Stimulated activated CD8-positive, alpha-beta memory T cell treated with anti-CD3 and anti-CD28 coated beads, Interleukin-7, amount 100 ng/mL, for 4 hours (primary cell): Measurements from ENCODE around the gene VCP.

Source experiments
- DNase-seq, 2 donors: peaks; one replicate each; pipeline ENCODE4 v3.0.0-alpha.2; 2020; ENCODE audit warnings: low read depth in 2 of 2

VCP gene

DNA sequence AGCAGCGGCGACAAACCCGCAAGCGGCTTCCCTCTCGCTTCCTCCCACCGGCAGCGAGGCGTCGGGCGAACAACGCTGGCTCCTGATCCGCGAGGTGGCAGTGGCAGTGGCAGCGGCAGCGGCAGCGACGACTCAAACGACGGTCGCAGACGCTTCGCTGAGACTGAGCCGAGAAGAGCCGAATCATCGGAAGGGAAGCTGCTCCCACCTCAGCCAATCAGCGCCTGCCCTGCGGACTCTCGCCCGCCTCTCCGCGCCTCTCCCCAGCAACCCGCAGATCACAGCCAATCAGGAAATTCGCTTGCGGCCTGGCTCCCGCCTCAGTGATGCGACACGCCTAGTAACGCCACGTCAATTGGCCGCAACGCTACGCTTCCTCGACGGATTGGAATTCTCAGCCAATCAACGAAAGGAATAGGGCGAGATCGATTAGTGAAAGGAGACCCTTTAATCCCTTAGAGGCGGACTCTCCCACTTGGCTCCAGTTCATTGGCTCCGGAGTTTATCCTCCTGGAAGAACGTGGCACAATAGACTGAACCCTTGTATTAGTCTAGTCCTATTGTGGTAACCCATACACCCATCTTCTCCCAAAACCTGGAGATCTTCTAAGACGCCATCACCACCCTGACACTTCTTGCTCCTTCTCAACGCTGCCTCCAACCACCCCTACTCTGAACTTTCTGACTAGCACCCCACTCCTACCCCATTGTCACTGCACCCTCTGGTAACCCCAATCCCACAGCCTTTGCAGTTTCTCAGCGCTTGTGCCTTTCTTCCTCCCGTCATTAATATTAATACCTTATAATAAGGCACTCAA is at the start of gene VCP:
Gene VCP (minus strand): TSS at position 165 of the 818 bp plus-strand sequence. CDS start 272 bp downstream, outside the sequence.
- DNase-seq, result peak; percentile 95 to 97

DNA sequence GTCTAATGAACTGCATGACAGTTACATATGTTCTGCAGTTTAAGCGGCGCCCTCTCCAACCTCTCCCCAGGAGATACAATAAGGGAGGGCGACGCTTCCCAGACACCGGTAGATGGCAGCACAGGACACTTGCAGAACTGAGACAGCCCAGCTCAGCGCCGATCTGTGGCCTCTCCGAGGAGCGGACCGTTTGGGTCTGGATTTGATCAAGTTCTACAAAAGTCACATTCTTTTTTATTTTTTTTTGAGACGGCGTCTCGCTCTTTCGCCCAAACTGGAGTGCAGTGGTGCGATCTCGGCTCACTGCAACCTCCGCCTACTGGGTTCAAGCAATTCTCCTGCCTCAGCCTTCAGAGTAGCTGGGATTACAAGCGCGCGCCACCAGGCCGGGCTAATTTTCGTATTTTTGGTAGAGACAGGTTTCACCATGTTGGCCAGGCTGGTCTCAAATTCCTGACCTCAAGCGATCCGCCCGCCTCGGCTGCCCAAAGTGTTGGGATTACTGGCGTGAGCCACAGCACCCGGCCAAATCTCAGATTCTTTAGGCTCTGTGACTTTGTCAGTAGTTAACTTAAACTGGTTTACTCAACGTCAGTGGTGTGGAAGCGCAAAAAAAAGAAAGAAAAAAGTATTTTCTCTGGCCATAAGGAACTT is 44.6 kb upstream of the VCP start:
- peak; percentile 76 to 82 for DNase-seq

DNA sequence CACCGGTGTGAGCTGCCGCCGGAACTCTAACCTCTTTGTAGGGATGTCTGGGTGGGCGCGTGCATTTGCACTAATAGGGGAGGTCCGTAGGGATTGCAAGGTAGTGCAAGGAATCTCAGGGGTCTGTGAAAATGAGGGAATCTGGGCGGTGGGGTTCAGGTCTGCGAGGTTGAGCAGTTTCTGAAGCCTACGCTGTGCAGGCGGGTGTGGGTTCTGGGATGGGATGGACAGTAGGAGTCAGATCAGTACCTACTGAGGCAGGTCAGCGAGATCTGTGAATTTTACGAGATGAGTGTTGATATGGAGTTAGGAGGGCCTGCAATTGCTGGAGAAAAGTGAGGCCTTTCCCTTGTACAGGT is 44.1 kb upstream of the VCP start:
- DNase-seq, result no peak

DNA sequence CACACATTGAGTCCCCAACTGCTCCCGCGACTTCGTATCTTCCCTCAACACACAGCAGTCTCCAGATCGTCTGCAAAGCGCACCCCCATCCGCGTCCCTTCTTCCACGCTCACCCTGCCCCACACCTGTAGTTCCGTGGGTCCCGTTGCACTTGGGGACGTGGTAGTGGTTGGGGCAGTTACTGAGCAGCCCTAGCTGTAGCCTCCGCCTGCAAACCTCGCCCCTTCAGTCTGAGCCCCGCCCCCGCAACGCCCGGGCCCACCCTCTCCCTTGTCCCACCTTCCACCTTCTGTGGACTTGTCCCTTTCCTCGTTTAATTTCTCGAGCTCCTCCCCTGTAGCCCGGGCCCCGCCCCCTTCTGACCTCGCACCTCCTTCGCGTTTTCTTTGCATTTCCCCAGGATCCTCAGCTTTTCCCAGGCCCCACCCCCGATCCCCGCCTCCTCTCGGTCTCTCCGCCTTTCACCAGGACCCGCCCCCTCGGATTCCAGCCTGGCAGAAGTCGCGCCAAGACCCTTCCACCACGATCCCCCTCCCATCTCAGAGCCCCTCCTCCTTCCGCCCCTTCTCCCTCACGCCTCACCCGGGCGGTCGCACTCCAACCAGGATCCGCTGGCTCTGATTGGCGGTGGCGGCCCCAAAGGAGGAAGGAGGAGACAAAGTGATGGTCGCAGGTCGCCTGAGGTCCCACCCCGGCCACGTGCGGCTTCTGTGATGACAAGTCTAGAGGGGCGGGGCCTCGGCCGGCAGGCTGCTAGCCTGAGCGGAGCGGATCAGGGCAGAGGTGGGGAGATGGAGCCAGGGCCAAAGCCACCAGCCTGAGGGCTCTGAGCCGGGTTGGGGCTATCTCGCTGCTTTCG is 43.5 kb upstream of the VCP start, which contains the start of gene ATOSB:
Gene ATOSB (minus strand): TSS at position 183 of the 859 bp plus-strand sequence. CDS start 7,588 bp downstream, outside the sequence.
- peak; percentile 85 to 90 for DNase-seq

DNA sequence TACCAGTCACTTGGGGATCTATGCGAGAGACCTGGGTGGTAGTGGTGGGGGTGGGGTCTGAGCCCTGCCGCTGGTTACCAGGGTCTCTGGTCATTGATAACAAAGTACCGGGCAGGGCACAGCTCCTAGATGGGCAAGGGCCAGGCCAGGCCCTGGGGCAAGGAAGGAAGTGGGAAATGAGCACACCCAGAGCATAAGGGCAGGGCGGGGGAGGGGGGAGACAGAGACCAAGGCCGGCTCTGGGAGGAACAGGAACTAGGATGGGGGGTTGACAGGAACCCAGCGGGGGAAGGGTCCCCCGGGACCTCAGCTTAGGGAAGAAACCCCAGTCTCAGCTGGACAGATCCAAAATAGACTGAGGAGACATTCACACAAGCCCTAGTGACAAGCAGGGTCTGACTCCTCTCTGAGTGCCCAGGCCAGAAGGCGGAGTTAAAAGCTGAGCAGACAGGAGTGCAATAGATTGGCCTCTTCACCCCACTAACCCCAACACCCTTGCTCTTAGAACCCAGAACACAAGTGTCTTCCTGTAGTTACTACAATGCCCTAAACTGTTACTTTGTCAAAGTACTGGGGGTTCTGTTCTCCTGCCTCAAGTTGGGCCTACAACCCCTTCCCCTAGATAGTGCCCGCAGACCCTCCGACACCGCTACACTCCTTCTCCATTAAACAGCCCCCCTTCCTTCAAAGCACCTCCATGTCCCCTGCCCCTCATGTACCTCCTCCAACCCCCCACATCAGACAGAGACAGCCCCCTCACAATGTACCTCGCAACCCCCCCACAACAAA is 42.6 kb upstream of the VCP start:
- DNase-seq, result peak in 1 of 2 donors; percentile 19

DNA sequence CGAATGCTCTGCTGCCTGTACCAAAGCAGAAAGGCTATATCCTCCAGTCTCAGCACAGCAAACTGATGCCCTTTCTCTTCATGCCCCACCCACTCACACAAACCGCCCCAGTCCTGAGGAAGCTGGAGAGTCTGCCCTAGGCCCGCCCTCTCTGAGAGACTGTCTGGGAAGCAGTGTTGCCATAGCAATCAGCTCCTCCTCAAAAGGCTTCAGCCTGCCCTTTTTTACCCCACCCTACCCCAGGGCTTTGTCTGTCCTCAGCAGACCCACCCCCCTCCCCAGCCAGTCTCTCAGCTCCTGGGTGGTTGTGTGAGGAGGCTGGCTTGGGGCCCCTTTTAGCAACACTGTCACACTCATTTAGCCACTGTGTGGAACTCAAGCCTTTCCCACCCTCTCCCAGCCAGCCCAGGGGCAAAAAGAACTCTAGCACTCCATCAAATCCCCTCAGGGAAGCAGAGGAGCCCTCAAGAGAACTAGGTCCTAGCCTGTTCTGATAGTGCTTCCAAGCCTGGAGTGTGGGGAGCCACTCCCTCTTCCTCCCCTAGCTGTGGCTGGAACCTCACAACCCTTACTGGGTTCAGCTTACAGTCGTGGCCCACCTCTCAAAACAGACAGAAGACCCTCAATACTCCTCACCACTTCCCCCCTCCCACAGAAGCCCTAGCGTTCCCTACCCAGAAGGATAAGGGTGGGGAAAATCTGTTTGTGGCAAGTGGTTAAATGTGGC is 41.9 kb upstream of the VCP start:
- DNase-seq, result peak; percentile 44 to 56

DNA sequence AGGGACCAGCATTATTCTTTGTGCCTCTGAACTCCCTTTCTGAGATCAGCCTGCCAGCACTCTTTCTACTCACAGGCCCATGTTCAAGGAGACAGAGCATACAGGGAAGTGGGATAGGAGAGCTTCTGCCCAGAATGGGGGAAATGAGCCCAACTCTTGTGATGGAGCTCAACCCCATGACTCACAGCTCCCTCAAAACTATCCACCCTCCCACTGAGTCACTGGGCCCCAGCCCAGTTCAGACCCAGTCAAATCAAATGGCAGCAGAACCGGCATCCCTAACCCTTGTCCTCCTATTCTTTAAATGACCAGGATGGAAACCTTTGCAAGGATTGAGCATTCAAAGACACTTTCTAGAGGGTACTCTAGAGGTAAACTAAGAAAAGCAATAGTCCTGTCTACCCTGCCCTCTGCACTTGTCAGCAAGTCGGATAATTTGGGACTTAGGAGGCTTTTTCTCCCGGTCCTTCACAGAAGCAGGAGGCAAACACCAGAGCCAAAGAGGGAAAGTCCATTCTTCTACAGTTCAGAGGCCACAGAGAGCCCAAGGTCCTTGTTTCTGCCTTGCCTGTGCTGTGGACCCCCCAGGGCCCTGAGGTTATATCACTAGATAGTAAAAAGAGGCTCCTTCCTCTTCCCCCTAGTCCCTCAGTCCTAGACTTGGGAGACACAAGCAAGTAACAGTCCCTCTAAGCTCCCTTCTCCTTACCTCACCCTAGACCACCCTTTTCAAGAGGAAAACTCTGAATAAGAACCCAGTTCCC is 40.0 kb upstream of the VCP start:
- DNase-seq, result no peak

DNA sequence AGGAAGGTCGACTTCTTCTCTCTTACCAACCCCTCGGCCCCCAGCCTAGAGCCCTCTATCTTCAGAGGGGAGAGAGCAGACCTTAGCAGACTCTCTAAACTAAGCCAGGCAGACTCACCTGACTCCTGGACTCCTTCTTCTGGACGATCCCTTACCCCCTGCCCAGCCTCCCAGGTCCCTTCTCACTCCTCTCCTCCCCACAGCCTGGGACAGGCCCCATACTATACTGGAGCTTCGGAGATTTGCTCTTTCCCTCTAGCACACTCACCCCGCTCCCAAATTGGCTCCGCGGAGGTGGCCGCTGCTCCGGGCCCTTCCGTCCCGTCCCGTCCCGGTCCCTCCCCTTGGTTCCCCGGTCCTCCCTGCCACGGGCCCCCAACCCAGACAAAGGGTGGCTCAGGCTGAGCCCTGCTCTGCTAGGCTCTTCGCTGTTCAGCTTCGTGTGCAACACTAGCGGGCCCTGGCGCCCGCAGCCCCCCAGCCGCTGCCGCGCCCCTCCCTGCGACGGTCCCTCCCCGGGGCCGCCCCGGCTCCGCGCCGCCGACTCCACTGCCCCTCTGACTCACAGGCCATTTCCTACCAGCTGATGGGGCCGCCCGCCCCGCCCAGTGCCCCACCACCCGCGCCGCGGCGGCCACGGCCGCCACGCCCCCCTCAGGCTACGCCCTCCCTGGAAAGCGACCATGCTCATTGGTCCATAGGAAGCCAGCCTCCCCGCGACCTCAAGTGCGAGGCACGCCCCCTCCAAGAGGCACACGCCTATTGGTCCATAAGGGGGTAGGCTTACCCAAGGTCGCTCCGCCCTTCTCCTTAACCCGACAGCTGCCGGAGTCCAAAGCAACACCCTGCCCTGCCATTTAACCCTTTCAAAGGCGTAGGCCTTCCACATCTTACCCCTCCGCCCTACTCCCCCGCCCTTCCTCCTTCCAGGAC is 38.8 kb upstream of the VCP start:
- peak; percentile 93 to 94 for DNase-seq

DNA sequence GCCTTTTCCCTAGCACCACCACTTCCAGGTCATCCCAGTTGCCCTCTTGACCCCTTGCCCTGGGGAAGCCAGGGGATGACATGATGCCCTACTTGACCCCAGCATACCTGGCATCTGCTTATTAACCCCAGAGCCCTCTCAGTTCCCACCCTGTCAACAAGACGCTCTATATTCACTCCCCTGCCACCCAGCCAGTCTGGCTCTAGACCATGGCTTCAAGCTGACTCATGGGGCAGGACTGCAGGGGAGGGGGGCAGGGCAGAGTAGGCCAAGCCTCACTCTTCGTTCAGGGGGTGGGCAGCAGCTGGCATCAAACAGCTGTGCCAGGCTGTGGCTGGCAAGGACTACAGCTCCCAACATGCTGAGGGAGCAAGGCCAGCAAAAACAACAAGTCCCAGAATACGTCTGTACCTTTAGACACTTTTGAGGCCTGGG is 37.9 kb upstream of the VCP start:
- no peak for DNase-seq

DNA sequence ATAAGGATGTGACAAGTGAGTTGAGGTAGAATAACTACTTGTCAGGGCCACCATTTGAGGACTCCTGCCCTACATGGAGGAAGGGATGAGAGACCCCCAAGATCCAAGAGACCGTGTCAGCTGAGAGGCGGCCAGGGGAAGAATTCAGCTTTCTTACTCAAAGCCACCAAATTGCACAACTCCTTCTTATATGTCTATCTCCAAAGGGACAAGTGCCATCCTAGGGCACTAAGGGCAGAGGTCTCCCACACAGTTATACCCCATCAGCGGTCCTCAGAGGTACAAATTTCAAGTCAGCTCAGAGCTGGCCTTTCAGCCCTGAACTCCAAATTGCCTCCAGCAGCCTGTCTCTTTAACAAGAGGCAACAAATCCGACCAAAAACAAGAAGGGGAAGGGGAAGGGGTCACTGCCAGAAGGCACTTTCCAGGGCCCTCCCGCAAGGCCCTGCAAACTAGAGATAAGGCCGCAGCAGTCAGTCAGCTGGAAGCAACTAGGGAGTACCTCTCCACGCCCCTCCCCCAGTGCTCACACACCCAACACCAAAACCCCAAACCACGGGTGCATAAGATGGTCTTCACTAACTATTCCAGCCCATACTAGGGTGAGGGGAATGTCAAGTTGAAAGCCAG is 36.6 kb upstream of the VCP start:
- DNase-seq, result no peak

DNA sequence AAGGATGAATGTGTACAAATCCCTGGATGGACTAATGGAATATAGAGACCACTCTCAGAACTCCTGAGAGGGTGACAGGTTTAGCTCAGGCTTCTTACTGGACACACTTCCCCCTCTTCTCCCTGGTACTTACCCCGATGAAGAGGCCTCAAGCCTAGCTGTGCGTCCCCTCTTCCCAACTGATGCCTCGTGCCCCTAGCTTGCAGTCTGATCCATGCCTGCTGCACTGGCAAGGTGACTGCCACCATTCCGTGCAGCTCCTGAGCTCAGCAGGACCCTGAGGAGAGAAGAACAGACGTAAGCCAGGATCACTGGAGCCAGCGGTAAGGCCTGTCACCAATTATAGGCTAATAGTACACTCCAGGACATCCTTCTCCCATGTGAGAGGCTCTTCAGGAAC is 36.0 kb upstream of the VCP start:
- DNase-seq, result no peak

DNA sequence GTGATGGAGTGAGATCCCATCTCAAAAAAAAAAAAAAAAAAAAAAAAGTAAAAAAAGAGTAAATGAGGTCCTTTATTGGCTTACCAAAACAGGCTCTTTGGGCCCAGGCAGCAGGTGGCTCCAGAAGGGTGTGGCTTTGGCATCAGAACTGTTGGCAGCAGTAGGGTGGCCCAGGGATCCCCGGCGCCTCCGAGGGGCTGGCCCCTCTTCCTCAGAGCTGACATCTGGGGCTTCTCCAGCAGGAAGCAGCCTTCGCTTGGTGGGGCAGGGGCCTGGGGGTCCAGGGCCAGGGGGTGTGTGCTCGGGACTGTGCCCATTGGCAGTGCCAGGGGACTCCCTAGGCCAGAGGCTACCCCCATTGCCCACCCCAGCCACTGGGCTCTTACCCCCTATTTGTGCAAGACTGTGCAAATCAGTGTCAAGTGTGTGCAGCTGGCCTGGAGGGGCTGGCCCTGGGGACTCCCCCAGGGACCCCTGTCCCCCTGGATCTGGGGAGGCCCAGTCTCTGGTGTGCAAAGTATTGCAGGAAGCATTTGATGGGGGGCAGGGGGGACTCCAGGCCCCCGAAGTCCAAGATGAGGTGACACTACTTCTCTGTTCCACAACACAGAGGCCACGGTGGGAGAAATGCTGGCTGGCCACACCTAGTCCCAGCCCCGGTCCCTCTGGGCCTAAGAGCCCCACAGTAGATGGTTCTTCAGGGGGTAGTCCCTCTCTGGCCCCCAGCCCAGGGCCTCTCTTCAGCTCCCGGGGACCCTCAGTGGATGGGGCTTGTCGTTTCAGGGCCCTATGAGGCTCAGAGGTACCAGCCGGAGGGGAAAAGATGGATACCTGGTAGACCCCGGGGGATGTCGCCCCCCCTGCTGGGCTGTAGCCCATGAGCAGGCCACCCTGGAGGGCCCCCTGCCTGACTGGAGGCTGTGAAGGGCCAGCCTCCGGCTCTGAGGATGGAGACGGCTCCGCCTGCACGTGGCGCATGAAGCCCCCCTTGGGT is 35.2 kb upstream of the VCP start:
- DNase-seq, result no peak

DNA sequence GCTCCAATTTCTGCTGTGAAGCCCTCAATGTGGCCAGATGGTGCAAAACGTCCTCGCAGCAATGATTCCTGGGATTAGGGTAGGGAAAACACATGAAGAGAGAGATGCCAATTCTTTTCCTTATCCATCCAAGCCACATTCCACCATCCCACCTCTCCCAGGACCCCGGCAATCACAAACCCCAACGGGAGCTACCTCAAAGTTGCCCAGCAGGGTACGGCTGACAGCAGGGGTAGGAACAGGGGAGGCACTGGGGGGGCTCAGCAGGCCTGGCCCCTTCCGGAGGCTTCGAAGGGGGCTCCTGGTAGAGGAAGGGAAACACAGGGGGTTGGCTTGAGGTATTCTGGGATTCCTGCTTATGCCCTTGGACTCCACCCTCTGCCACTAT is 33.9 kb upstream of the VCP start:
- no peak for DNase-seq

DNA sequence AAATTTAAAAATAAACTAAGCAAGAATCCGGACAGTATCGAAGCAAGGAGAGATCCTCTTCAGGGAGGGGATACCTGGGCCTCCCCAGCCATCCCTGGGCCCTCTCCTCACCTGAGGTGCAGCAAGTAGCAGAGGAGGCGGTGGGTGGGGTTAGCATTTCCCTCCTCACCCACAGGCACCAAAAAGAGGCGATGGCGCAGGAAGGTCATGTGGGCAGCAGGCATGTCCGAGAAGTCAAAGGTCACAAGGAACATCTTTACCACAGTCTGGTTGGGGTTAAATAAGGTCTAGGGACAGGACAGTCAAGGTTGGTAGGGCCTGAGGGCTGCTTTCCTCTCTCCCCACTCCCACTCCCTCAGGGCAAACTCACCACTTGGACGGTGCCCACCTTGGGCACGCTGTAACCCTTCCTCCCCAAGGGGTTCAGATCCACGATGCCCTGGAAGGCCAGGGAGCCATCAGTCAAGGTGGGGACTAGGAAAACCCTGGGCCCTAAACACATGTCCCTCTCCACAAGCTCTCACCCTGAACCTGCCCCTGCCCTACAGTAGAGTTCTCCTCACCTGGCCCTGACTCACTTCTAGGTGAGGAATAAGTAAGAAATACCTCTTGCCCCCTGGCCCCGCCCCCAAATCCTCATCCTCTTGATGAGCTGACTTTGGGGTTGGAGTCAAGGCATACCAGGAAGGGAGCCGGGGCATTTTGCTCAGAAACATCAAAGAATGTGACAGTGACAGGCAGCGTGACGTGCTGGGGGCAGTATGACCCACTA is 33.3 kb upstream of the VCP start:
- no peak for DNase-seq

DNA sequence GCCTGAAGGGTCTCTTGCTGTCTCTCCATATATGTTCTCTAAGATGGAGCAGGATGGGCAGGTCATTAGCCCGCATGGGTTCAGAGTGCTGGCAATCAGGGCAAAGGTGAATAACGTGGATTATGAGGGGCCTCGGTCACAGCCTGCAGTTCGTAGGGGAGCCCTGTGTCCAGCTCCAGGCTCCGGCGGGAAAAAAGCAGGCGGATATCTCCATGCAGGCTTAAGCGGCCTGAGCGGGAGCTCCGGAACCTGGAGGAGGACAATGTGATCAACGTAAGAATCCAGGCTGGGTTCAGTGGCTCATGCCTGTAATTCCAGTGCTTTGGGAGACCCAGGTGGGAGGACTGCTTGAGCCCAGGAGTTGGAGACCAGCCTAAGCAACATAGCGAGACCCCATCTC is 32.7 kb upstream of the VCP start:
- no peak for DNase-seq

DNA sequence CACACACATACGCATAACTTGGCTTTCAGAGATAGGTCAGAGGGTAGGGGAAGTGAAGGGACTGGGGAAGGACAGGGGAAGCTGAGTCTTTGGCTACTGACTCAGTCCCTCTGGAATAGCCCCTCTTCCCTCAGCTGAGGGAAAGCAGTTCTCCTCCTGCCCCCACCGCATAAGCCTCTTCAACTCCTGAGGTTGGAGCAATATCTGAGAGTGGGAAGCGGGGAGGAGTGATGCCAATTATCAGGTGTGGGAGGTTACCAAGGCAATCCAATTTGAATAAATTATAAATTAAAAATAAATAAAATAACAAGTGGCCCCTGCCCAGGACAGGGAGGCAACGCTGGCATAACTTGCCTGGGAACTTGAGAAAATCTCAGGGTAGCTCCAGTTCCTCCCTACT is 32.2 kb upstream of the VCP start:
- DNase-seq, result no peak
